Mesenteric fat pad (tissue), 1 donor: ENCODE results near the gene PCDHA1. TPM values are rescaled to one million over a fixed set of nuclear protein-coding genes. Genes with fewer than 3 reads are reported as not detected.

Experiments used
- DNase-seq: peaks from one replicate; pipeline ENCODE4 v3.0.0-alpha.2; 2020; ENCODE audit warnings: low spot score
- total RNA-seq: library from RNA; stranded (reverse); fragmentation: NEBNext Ultra II Directional; extraction: Animal tissue kit (Norgen Biotek cat#: 25700); gene quantifications from one replicate; pipeline ENCODE4 v1.2.1, GENCODE V29; 2021
- donor health status: DM: yes; HTN: yes; CAD: no.

Gene PCDHA1
- total RNA-seq, 1 donor from 2014 or later = not detected

GRCh38 chr5:140986117-140986521, 200.2 kb downstream of the PCDHA1 start:
- DNase-seq = no peak

GRCh38 chr5:140988100-140988499, 202.2 kb downstream of the PCDHA1 start:
- no peak for DNase-seq

GRCh38 chr5:140988608-140989007, 202.7 kb downstream of the PCDHA1 start:
- DNase-seq = no peak

GRCh38 chr5:140989254-140990020, 203.5 kb downstream of the PCDHA1 start:
- DNase-seq = no peak

GRCh38 chr5:140992828-140993227, 206.9 kb downstream of the PCDHA1 start:
- no peak for DNase-seq

- DNase-seq = no peak
Observed at GRCh38 chr5:140996060-140996459, 210.1 kb downstream of the PCDHA1 start.

- no peak for DNase-seq
Observed at GRCh38 chr5:140998921-140999410, 213.0 kb downstream of the PCDHA1 start.

GRCh38 chr5:141001446-141001843, 215.5 kb downstream of the PCDHA1 start:
- no peak for DNase-seq

- DNase-seq = no peak
Observed at GRCh38 chr5:141001844-141002604, 216.1 kb downstream of the PCDHA1 start.

- no peak for DNase-seq
Observed at GRCh38 chr5:141002605-141002965, 216.6 kb downstream of the PCDHA1 start.

- DNase-seq = no peak
Observed at GRCh38 chr5:141003031-141003430, 217.1 kb downstream of the PCDHA1 start.

GRCh38 chr5:141003791-141004611, 218.1 kb downstream of the PCDHA1 start:
- no peak for DNase-seq

GRCh38 chr5:141007791-141008190, 221.9 kb downstream of the PCDHA1 start:
- no peak for DNase-seq

GRCh38 chr5:141010047-141010793, 224.3 kb downstream of the PCDHA1 start:
- DNase-seq = no peak

- no peak for DNase-seq
Observed at GRCh38 chr5:141017943-141018342, 232.0 kb downstream of the PCDHA1 start.

- DNase-seq = no peak
Observed at GRCh38 chr5:141022384-141022783, 236.4 kb downstream of the PCDHA1 start.

- no peak for DNase-seq
Observed at GRCh38 chr5:141031006-141031405, 245.1 kb downstream of the PCDHA1 start.

- no peak for DNase-seq
Observed at GRCh38 chr5:141032626-141033025, 246.7 kb downstream of the PCDHA1 start.

- no peak for DNase-seq
Observed at GRCh38 chr5:141039061-141039460, 253.1 kb downstream of the PCDHA1 start.

GRCh38 chr5:141039517-141039916, 253.6 kb downstream of the PCDHA1 start:
- DNase-seq = no peak
